DND-41 (cell line): Measurements from ENCODE around the gene PDGFB.

Experiments
- ATAC-seq: fragments of 200-7000 bp; cut with Tn5 transposase; 3 replicates; pipeline ENCODE4 v1.9.1; 2021; ENCODE audit warnings: low read depth; ENCODE audit not compliant: insufficient read depth
- DNase-seq: peaks from one replicate; pipeline ENCODE4 v3.0.0-alpha.2; 2020
- H2AFZ ChIP-seq: 2 replicates; pipeline ENCODE4 v1.6.0; 2012; ENCODE audit warnings: low read depth, low read length
- H3K27ac ChIP-seq: 2 replicates; pipeline ENCODE4 v1.5.1; 2012; ENCODE audit warnings: low read length, inconsistent platforms
- H3K27me3 ChIP-seq: fragments of 200-600 bp; sonication (generic); 2 replicates; pipeline ENCODE4 v1.6.0; 2012; ENCODE audit warnings: low read length, mild to moderate bottlenecking, inconsistent platforms; ENCODE audit not compliant: insufficient read depth, poor library complexity
- H3K36me3 ChIP-seq: 2 replicates; pipeline ENCODE4 v1.5.1; 2012; ENCODE audit warnings: low read length, inconsistent platforms; ENCODE audit not compliant: insufficient read depth
- H3K4me1 ChIP-seq: 2 replicates; pipeline ENCODE4 v1.5.1; 2012; ENCODE audit warnings: mild to moderate bottlenecking, low read length; ENCODE audit not compliant: insufficient read depth
- H3K4me2 ChIP-seq: 2 replicates; pipeline ENCODE4 v1.6.0; 2012; ENCODE audit warnings: mild to moderate bottlenecking, moderate library complexity, low read length, inconsistent platforms; ENCODE audit not compliant: insufficient read depth
- H3K4me3 ChIP-seq, 2 experiments: fragments of 200-600 bp in 1 of 2; shearing (Covaris generic) in 1 of 2; 2 replicates each; pipeline ENCODE4 v1.5.1; 2012 to 2016; ENCODE audit warnings: inconsistent platforms in 2 of 2, low read length in 2 of 2, mild to moderate bottlenecking in 2 of 2, low read depth in 1 of 2, moderate library complexity in 1 of 2
- H3K79me2 ChIP-seq: 2 replicates; pipeline ENCODE4 v1.6.0; 2012; ENCODE audit warnings: low read length, inconsistent platforms; ENCODE audit not compliant: insufficient read depth
- H3K9ac ChIP-seq: 2 replicates; pipeline ENCODE4 v1.6.0; 2012; ENCODE audit warnings: low read depth, mild to moderate bottlenecking, inconsistent platforms, low read length, moderate library complexity
- H3K9me3 ChIP-seq: 2 replicates; pipeline ENCODE4 v1.5.1; 2012; ENCODE audit warnings: low read length, moderate library complexity, mild to moderate bottlenecking, inconsistent platforms; ENCODE audit not compliant: insufficient read depth, severe bottlenecking
- H4K20me1 ChIP-seq: 2 replicates; pipeline ENCODE4 v1.6.0; 2012; ENCODE audit warnings: low read length; ENCODE audit not compliant: insufficient read depth
- EZH2 ChIP-seq: IDR thresholded peaks from 3 replicates; pipeline ENCODE4 v1.6.1; 2012; ENCODE audit warnings: borderline replicate concordance, low read depth, mild to moderate bottlenecking, moderate library complexity, low read length, inconsistent platforms; ENCODE audit not compliant: severe bottlenecking
- TF ChIP-seq, protein P1 (sequence below): IDR thresholded peaks from 2 replicates; pipeline ENCODE4 v1.5.1; 2012; ENCODE audit warnings: borderline replicate concordance, low read length, moderate library complexity, mild to moderate bottlenecking; ENCODE audit not compliant: poor library complexity, severe bottlenecking; ENCODE audit errors: extremely low read depth

The PDGFB gene

DNA sequence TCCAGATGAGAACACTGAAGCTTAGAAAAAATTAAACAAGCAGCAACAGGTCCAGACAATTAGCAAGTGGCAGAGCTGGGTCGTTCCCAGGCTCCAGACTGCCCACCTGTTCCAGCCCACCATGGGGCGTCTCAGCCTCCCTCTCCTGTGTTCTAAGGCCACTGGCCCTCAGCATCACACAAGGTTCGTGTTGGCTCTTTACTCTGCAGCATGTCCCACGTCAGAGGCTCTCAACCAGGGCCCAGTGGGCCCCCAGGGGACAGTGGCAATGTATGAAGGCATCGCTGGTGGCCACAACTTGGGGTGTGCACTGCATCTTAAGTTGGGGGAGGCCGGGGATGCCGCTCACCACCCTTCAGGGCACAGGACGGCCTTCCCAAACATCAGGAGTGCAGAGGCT, 6.2 kb downstream of the PDGFB start:
- Histone ChIP-seq H3K79me2 (no peaks in the 10 kb centered on the region), H4K20me1 (peaks cover 31% of the 10 kb centered on the region), H3K4me1 (0 out of 2 replicates have a peak, but pooled peaks cover 7% of the 10 kb centered on the region), H3K9ac (no peak overlapping the region), H3K27ac (no peak overlapping the region), H3K9me3 (no peaks in the 10 kb centered on the region), H3K36me3 (no peaks in the 10 kb centered on the region), H3K4me3 (no peak overlapping the region), H3K4me2 (no peak overlapping the region), H2AFZ (no peak overlapping the region), H3K27me3 (peaks cover 38% of the 10 kb centered on the region)
- no peak for DNase-seq
- no peak for TF ChIP-seq EZH2
- TF ChIP-seq, protein P1, sequence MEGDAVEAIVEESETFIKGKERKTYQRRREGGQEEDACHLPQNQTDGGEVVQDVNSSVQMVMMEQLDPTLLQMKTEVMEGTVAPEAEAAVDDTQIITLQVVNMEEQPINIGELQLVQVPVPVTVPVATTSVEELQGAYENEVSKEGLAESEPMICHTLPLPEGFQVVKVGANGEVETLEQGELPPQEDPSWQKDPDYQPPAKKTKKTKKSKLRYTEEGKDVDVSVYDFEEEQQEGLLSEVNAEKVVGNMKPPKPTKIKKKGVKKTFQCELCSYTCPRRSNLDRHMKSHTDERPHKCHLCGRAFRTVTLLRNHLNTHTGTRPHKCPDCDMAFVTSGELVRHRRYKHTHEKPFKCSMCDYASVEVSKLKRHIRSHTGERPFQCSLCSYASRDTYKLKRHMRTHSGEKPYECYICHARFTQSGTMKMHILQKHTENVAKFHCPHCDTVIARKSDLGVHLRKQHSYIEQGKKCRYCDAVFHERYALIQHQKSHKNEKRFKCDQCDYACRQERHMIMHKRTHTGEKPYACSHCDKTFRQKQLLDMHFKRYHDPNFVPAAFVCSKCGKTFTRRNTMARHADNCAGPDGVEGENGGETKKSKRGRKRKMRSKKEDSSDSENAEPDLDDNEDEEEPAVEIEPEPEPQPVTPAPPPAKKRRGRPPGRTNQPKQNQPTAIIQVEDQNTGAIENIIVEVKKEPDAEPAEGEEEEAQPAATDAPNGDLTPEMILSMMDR = no peak
- no peak for ATAC-seq

DNA sequence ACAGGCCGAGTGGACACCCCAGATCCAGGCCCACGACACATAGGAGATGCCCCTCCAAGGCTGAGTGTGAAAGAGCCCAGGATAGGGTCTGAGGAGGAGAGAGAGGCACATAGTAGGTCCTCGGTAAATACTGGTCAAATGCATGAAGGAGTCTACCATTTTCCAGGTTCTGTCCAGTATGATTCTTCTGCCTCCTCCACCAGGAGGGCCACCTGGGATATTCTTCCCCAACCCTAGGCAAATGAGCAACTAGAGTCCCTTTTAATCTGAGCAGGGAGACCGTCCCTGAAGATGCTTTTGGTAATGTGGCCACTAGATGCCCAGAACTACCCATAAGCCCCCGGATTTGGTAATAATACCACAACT, 6.7 kb downstream of the PDGFB start:
- DNase-seq (no peak), ATAC-seq (no peak)
- H3K79me2 ChIP-seq = no peaks in the 10 kb centered on the region
- 0 out of 2 replicates have a peak, but pooled peaks cover 7% of the 10 kb centered on the region for H3K4me1 ChIP-seq
- no peak overlapping the region for H3K9ac ChIP-seq
- TF ChIP-seq EZH2 = no peak
- TF ChIP-seq, protein P1 = no peak
- H2AFZ ChIP-seq = no peak overlapping the region
- H3K9me3 ChIP-seq = no peaks in the 10 kb centered on the region
- H3K27me3 ChIP-seq = peaks cover 43% of the 10 kb centered on the region
- H4K20me1 ChIP-seq = peaks cover 31% of the 10 kb centered on the region
- no peak overlapping the region for H3K4me2 ChIP-seq
- H3K27ac ChIP-seq = no peak overlapping the region
- H3K36me3 ChIP-seq = no peaks in the 10 kb centered on the region
- H3K4me3 ChIP-seq = no peak overlapping the region

DNA sequence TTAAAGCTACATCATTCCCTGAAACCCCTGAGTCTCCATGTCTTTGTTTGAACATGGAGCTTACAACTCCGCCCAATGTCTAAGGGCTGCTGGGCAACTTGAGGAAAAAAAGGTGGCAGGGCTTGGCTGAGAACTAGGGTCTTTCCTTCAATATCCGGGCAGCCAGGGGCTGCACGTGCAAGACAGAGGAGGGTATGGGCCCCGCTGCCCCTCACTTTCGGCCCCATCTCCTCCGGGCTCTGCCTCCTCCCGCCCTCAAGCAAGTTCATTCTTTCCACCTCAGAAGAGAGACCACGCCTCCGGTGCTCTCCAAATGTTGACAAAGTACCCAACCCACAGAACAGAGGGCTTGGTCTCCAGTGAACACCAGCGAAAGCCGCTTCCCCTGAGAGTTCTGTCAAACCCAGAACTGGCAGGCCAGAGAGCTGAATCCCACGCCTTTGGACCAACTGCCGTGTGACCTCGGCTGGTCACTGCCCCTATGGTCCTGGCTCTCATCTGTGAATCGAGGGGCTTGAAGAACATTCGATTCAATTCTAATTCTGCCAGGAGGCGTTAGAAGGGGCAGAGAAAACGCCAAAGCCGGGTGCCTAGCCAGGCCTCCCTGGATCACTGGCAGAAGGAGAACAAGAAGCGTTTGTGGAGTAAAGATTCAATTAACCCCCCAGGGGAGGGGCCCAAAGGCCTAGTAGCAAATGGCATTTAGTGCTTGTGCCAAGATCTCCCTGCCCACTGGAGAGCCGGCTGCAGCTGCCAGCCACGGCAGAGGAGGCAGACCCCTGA, 7.3 kb downstream of the PDGFB start:
- peaks cover 34% of the 10 kb centered on the region for H4K20me1 ChIP-seq
- no peaks in the 10 kb centered on the region for H3K9me3 ChIP-seq
- no peak overlapping the region for H3K4me2 ChIP-seq
- DNase-seq (no peak), ATAC-seq (no peak)
- no peak overlapping the region for H2AFZ ChIP-seq
- no peak overlapping the region for H3K4me3 ChIP-seq
- H3K36me3 ChIP-seq = no peaks in the 10 kb centered on the region
- no peaks in the 10 kb centered on the region for H3K79me2 ChIP-seq
- 0 out of 2 replicates have a peak, but pooled peaks cover 7% of the 10 kb centered on the region for H3K4me1 ChIP-seq
- no peak overlapping the region for H3K27ac ChIP-seq
- H3K27me3 ChIP-seq = peaks cover 49% of the 10 kb centered on the region
- no peak overlapping the region for H3K9ac ChIP-seq
- no peak for TF ChIP-seq EZH2
- TF ChIP-seq, protein P1 = no peak
